Endothelial cell of umbilical vein (primary cell): ENCODE data around the gene ACP2. TPM values are rescaled to one million over a fixed set of nuclear protein-coding genes. Genes with fewer than 3 reads are reported as not detected.

Experiments used
- BruUV-seq: library from RNA; stranded (reverse); fragments of 400-500 nt; replicated peaks from 2 replicates; lab custom pipeline; 2021; lab: Mats Ljungman, UMichigan
- CTCF ChIA-PET: fragments of 300-600, 350-600 bp; sonication (Branson Sonifier 250); formaldehyde crosslinking; loops from one replicate; lab custom pipeline; 2021; ENCODE audit warnings: antibody characterized with exemption, inconsistent platforms; lab: Charles Lee
- POLR2A ChIA-PET: fragments of 300-600, 350-600 bp; sonication (Branson Sonifier 250); formaldehyde crosslinking; loops from one replicate; lab custom pipeline; 2021; ENCODE audit warnings: antibody characterized with exemption, inconsistent platforms; lab: Charles Lee
- DNase-seq: peaks from one replicate; pipeline ENCODE4 v3.0.0-alpha.2; 2011; ENCODE audit warnings: low read depth, low spot score
- FAIRE-seq: peaks from 2 replicates; lab custom pipeline; 2011; peaks lifted over from hg19 to GRCh38; lab: Jason Lieb, UNC
- H2AFZ ChIP-seq: 2 replicates; pipeline ENCODE4 v1.6.0; 2012; ENCODE audit warnings: low read depth, low read length, control low read depth, inconsistent platforms
- H3K27ac ChIP-seq: 2 replicates; pipeline ENCODE4 v1.5.1; 2011; ENCODE audit warnings: low read depth, mild to moderate bottlenecking, control low read depth, low read length, moderate library complexity; ENCODE audit not compliant: insufficient read depth
- H3K27me3 ChIP-seq, 2 experiments: 2 replicates each; pipeline versions ENCODE4 v1.6.0 to v1.6.1; 2011; ENCODE audit warnings: low read length in 2 of 2, mixed read lengths in 1 of 2; ENCODE audit not compliant: control insufficient read depth in 2 of 2, insufficient read depth in 2 of 2
- H3K36me3 ChIP-seq, 2 experiments: 2 replicates in 1 of 2; 3 replicates in 1 of 2; pipeline ENCODE4 v1.5.1; 2011; ENCODE audit warnings: low read length in 2 of 2, mild to moderate bottlenecking in 1 of 2, moderate library complexity in 1 of 2; ENCODE audit not compliant: control insufficient read depth in 2 of 2, insufficient read depth in 2 of 2; ENCODE audit errors: extremely low read depth in 1 of 2
- H3K4me1 ChIP-seq: 3 replicates; pipeline ENCODE4 v1.5.1; 2011; ENCODE audit warnings: mild to moderate bottlenecking, low read length; ENCODE audit not compliant: control insufficient read depth, insufficient read depth; ENCODE audit errors: extremely low read depth
- H3K4me2 ChIP-seq: 2 replicates; pipeline ENCODE4 v1.6.1; 2011; ENCODE audit warnings: low read length, control low read depth, mixed read lengths; ENCODE audit not compliant: insufficient read depth
- H3K4me3 ChIP-seq, 3 experiments: fragments of 200-600 bp in 1 of 3; sonication (generic), shearing (Covaris generic) in 1 of 3; replicated peaks in 1 of 3; 2 replicates each; pipeline ENCODE4 v1.5.1; 2011 to 2016; ENCODE audit warnings: control low read depth in 3 of 3, low read length in 3 of 3, mild to moderate bottlenecking in 2 of 3, inconsistent platforms in 1 of 3, low read depth in 1 of 3, moderate library complexity in 1 of 3; ENCODE audit not compliant: insufficient read depth in 1 of 3
- H3K79me2 ChIP-seq: 2 replicates; pipeline ENCODE4 v1.6.0; 2012; ENCODE audit warnings: low read length, inconsistent platforms; ENCODE audit not compliant: control insufficient read depth, insufficient read depth
- H3K9ac ChIP-seq: replicated peaks from 2 replicates; pipeline ENCODE3; 2011; ENCODE audit warnings: low read length, control low read depth; ENCODE audit not compliant: insufficient read depth; ENCODE audit errors: extremely low read depth
- H3K9me1 ChIP-seq: replicated peaks from 3 replicates; pipeline ENCODE4 v1.6.0; 2011; ENCODE audit warnings: mild to moderate bottlenecking, low read length; ENCODE audit not compliant: control insufficient read depth, insufficient read depth; ENCODE audit errors: extremely low read depth
- H3K9me3 ChIP-seq: replicated peaks from 2 replicates; pipeline ENCODE4 v1.5.1; 2012; ENCODE audit warnings: low read length, inconsistent platforms; ENCODE audit not compliant: control insufficient read depth, insufficient read depth
- H4K20me1 ChIP-seq: replicated peaks from 2 replicates; pipeline ENCODE3; 2011; ENCODE audit warnings: mild to moderate bottlenecking, low read length; ENCODE audit not compliant: control insufficient read depth, insufficient read depth; ENCODE audit errors: extremely low read depth
- EZH2 ChIP-seq: IDR thresholded peaks from 2 replicates; pipeline ENCODE4 v1.6.1; 2012; ENCODE audit warnings: borderline replicate concordance, low read depth, mild to moderate bottlenecking, moderate library complexity, low read length, inconsistent platforms; ENCODE audit not compliant: severe bottlenecking
- FOS ChIP-seq: IDR thresholded peaks from 2 replicates; pipeline ENCODE4 v1.6.1; 2011; ENCODE audit warnings: mild to moderate bottlenecking, low read length, moderate library complexity, borderline replicate concordance; ENCODE audit not compliant: insufficient read depth
- GATA2 ChIP-seq: IDR thresholded peaks from 2 replicates; pipeline ENCODE4 v1.7.0; 2011; ENCODE audit warnings: low read depth, mild to moderate bottlenecking, moderate library complexity, mixed read lengths, low read length; ENCODE audit not compliant: insufficient read length, insufficient read depth
- JUN ChIP-seq: IDR thresholded peaks from 2 replicates; pipeline ENCODE4 v1.6.1; 2011; ENCODE audit warnings: borderline replicate concordance, low read depth; ENCODE audit not compliant: insufficient read length, insufficient read depth
- MAX ChIP-seq: IDR thresholded peaks from 2 replicates; pipeline ENCODE4 v1.6.1; 2011; ENCODE audit not compliant: insufficient read depth, insufficient read length
- MYC ChIP-seq: IDR thresholded peaks from one replicate; pipeline ENCODE4 v1.6.1; 2011; ENCODE audit warnings: mild to moderate bottlenecking, low read depth, low read length
- POLR2A ChIP-seq: IDR thresholded peaks from 2 replicates; pipeline ENCODE4 v1.6.1; 2012; ENCODE audit warnings: low read depth, mild to moderate bottlenecking, control low read depth, low read length
- POLR2AphosphoS5 ChIP-seq: IDR thresholded peaks from 2 replicates; pipeline ENCODE4 v1.6.1; 2012; ENCODE audit warnings: low read depth, mild to moderate bottlenecking, control low read depth, low read length, moderate library complexity; ENCODE audit not compliant: insufficient read depth
- dilution Hi-C: fragments of 300-500 bp; cut with MboI; formaldehyde crosslinking; loops from one replicate; pipeline ENCODE4 v1.15.0; 2019; ENCODE audit warnings: low sequenced_read_pairs; ENCODE audit not compliant: extremely low pct_ligation_motif_present
- intact Hi-C: fragments of 100-400 bp; cut with micrococcal nuclease; formaldehyde crosslinking; loops from one replicate; pipeline ENCODE4 v1.10.0; 2022
- polyA plus RNA-seq, 4 experiments: library from polyadenylated mRNA; depleted of rRNA in 3 of 4; stranded (reverse) in 3 of 4; unstranded in 1 of 4; fragments of >200 nt; gene quantifications; 2 replicates each; pipeline versions ENCODE4 v1.2.1 to v1.2.3, GENCODE V29; 2011 to 2012; ENCODE audit warnings: missing spikeins in 1 of 4
- total RNA-seq: library from RNA; stranded (reverse); gene quantifications from 2 replicates; pipeline ENCODE4 v1.2.3, GENCODE V29; 2021
- TF ChIP-seq, protein P1 (sequence below), 2 donors: IDR thresholded peaks; 1 replicate in 1 of 2; 2 replicates in 1 of 2; pipeline ENCODE4 v1.5.1; 2011; ENCODE audit warnings: low read length in 2 of 2, mild to moderate bottlenecking in 2 of 2, moderate library complexity in 2 of 2, control low read depth in 1 of 2, inconsistent platforms in 1 of 2, low read depth in 1 of 2; ENCODE audit not compliant: insufficient read depth in 1 of 2; ENCODE audit errors: extremely low read depth in 1 of 2

Gene ACP2
- total and polyA plus RNA-seq, 2 donors (not counting 3 experiments of a cell fraction or from before 2014, with no cell fraction given): 35.6 to 49.2 TPM

GRCh38 chr11:47248304-47248663 is 330 bp downstream of the ACP2 start:
- intact Hi-C loops: loop anchor here (1.0 kb wide), 1 partner anchor 17 kb away; no protein-coding TSS in a partner anchor
- FAIRE-seq: no peak

DNA sequence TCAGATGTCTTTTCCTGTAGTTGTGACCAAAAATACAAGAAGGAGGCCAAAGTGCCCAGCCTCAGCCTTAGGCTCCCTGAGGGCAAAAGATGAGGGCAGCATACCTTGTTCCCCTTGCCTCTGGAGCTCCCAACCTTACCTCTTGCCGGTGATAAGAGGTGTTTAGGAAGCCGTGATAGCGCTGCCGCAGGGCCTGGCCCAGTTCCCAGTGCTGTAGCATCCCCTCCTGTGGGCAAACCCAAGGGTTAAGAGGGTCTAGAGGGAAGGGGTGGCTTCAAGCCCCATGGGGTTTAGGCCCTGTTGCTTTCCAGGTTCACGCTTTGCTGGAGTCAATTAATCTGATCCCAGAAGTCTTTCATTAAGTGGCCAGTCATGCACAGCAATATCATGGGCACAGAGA is 1.1 kb downstream of the ACP2 start:
- H3K36me3 ChIP-seq: peaks cover 0 to 22% of the 10 kb centered on the region in 2 experiments
- H2AFZ ChIP-seq: no peak overlapping the region
- peak overlapping the region in 1 of 3 experiments; percentile 74 for H3K4me3 ChIP-seq
- no peaks in the 10 kb centered on the region for H3K9me1 ChIP-seq
- H3K79me2 ChIP-seq: peaks cover 8% of the 10 kb centered on the region
- H3K9ac ChIP-seq: no peak overlapping the region
- no peak for TF ChIP-seq POLR2AphosphoS5
- no peak for TF ChIP-seq EZH2
- TF ChIP-seq GATA2: no peak
- TF ChIP-seq FOS: no peak
- TF ChIP-seq POLR2A: no peak
- no peak for TF ChIP-seq MAX
- TF ChIP-seq, protein P1, sequence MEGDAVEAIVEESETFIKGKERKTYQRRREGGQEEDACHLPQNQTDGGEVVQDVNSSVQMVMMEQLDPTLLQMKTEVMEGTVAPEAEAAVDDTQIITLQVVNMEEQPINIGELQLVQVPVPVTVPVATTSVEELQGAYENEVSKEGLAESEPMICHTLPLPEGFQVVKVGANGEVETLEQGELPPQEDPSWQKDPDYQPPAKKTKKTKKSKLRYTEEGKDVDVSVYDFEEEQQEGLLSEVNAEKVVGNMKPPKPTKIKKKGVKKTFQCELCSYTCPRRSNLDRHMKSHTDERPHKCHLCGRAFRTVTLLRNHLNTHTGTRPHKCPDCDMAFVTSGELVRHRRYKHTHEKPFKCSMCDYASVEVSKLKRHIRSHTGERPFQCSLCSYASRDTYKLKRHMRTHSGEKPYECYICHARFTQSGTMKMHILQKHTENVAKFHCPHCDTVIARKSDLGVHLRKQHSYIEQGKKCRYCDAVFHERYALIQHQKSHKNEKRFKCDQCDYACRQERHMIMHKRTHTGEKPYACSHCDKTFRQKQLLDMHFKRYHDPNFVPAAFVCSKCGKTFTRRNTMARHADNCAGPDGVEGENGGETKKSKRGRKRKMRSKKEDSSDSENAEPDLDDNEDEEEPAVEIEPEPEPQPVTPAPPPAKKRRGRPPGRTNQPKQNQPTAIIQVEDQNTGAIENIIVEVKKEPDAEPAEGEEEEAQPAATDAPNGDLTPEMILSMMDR (IDR thresholded peaks at IDR 0.05; ENCODE audit: extremely low read depth in 1 of 2, insufficient read depth in 1 of 2, low read depth in 1 of 2, low read length in 2 of 2): no peak
- no peak for TF ChIP-seq JUN
- TF ChIP-seq MYC: no peak
- peaks cover 13% of the 10 kb centered on the region for H3K4me1 ChIP-seq
- intact Hi-C loops (no loop called here), dilution Hi-C loops (no loop called here)
- BruUV-seq: no TSS peak
- ChIA-PET CTCF (interaction anchor here (1.4 to 2.3 kb wide), 5 partner anchors 11 to 108 kb away, joined by 3 to 38 read pairs (median 5); partner anchors contain the start of genes NR1H3 and PACSIN3), POLR2A (no interaction called here)
- no peaks in the 10 kb centered on the region for H3K9me3 ChIP-seq
- no peak overlapping the region for H3K27ac ChIP-seq
- FAIRE-seq (no peak), DNase-seq (no peak)
- H3K27me3 ChIP-seq: no peaks in the 10 kb centered on the region
- H4K20me1 ChIP-seq: no peaks in the 10 kb centered on the region
- peak overlapping the region; percentile 89 for H3K4me2 ChIP-seq

More at GRCh38 chr11:47248304-47248663, 330 bp downstream of the ACP2 start:
- H3K9me3 ChIP-seq: no peaks in the 10 kb centered on the region
- dilution Hi-C loops: no loop called here
- peak overlapping the region; percentile 76 for H3K9ac ChIP-seq
- ChIA-PET POLR2A (interaction anchor here (0.6 to 1.9 kb wide), 6 partner anchors 11 to 34 kb away, joined by 3 to 15 read pairs (median 3); partner anchors contain the start of gene DDB2), CTCF (interaction anchor here (0.8 to 2.3 kb wide), 12 partner anchors 9 to 126 kb away, joined by 3 to 38 read pairs (median 5); partner anchors contain the start of genes DDB2, NR1H3 and PACSIN3)
- TSS peak; percentile 64 for BruUV-seq
- H3K27me3 ChIP-seq: no peaks in the 10 kb centered on the region
- no peaks in the 10 kb centered on the region for H3K9me1 ChIP-seq
- H3K4me2 ChIP-seq: peak overlapping the region; percentile 89
- TF ChIP-seq POLR2A (no peak), JUN (no peak), GATA2 (no peak), FOS (no peak), POLR2AphosphoS5 (no peak)
- DNase-seq: no peak
- peaks cover 0 to 16% of the 10 kb centered on the region in 2 experiments for H3K36me3 ChIP-seq
- H3K27ac ChIP-seq: peak overlapping the region; percentile 49
- H3K79me2 ChIP-seq: peaks cover 8% of the 10 kb centered on the region
- H2AFZ ChIP-seq: peak overlapping the region; percentile 83
- H4K20me1 ChIP-seq: no peaks in the 10 kb centered on the region
- peak overlapping the region; percentile 50 to 74 (median 68) for H3K4me3 ChIP-seq
- H3K4me1 ChIP-seq: peaks cover 13% of the 10 kb centered on the region
